Adrenal gland (tissue), 12 donors: ENCODE results near the gene CSH1. TPM values are rescaled to one million over a fixed set of nuclear protein-coding genes. Genes with fewer than 3 reads are reported as not detected.
"Not testable (repeated sequence)": the region's sequence is repeated elsewhere in the genome, so short reads cannot be mapped to it uniquely, and the experiment has no call there.

ENCODE experiments used
- DNase-seq, 7 donors: peaks; one replicate each; pipeline ENCODE4 v3.0.0-alpha.2; 2019 to 2020
- H3K27ac ChIP-seq, 5 donors: fragments of 200-600 bp; sonication (generic) in 4 of 5; 1 replicate in 3 of 5; 2 replicates in 2 of 5; pipeline versions ENCODE4 v1.5.1 to v1.8.0; 2016 to 2020; ENCODE audit warnings: mild to moderate bottlenecking in 1 of 5
- H3K27me3 ChIP-seq: fragments of 200-600 bp; 2 replicates; pipeline ENCODE4 v1.8.0; 2021
- H3K36me3 ChIP-seq, 2 donors: fragments of 200-600 bp; replicated peaks in 1 of 2; 1 replicate in 1 of 2; 2 replicates in 1 of 2; pipeline versions ENCODE4 v1.5.1 to v1.8.0; 2018 to 2022
- H3K4me1 ChIP-seq, 2 donors: fragments of 200-600 bp; replicated peaks in 1 of 2; 1 replicate in 1 of 2; 2 replicates in 1 of 2; pipeline versions ENCODE4 v1.5.1 to v1.8.0; 2018 to 2021
- H3K4me3 ChIP-seq, 4 donors: fragments of 200-600 bp; sonication (generic) in 3 of 4; one replicate each; pipeline ENCODE4 v1.5.1; 2016 to 2018
- H3K9me3 ChIP-seq, 3 donors: fragments of 200-600 bp; sonication (generic) in 1 of 3; replicated peaks in 1 of 3; 1 replicate in 2 of 3; 2 replicates in 1 of 3; pipeline versions ENCODE4 v1.5.1 to v1.8.0; 2016 to 2021
- CTCF ChIP-seq, 6 experiments: fragments of 450-650 bp in 4 of 6; fragments of 200-600 bp in 2 of 6; sonication (generic) in 1 of 6; IDR thresholded peaks; 1 replicate in 5 of 6; 2 replicates in 1 of 6; pipeline versions ENCODE4 v1.5.1 to v1.8.0; 2016 to 2021; ENCODE audit warnings: antibody characterized with exemption in 6 of 6, mild to moderate bottlenecking in 2 of 6, moderate library complexity in 1 of 6
- POLR2A ChIP-seq, 2 donors: fragments of 450-650 bp; IDR thresholded peaks; one replicate each; pipeline ENCODE4 v1.6.1; 2017; ENCODE audit warnings: antibody characterized with exemption in 2 of 2, mild to moderate bottlenecking in 2 of 2, moderate library complexity in 1 of 2
- WGBS, 4 donors: extraction: QIAGEN DNeasy Blood & Tissue Kit in 2 of 4; methylation state at CpG; one replicate each; pipeline versions ENCODE4 v1.1.5 to v1.1.7; 2013 to 2017; 5-methylcytosine and 5-hydroxymethylcytosine counted together
- intact Hi-C, 2 donors: fragments of 100-400 bp; cut with DNase I; formaldehyde crosslinking; loops; one replicate each; pipeline versions ENCODE4 v1.14.1 to v1.15.0; 2022 to 2023
- polyA plus RNA-seq, 3 donors: library from polyadenylated mRNA; stranded (reverse); fragments of 200-250 nt in 2 of 3; fragments of 350-450 nt in 1 of 3; fragmentation: Illumina TruSeq in 1 of 3; extraction: RNeasy Lipid Tissue Mini Kit (QIAGEN cat#74804) in 1 of 3; gene quantifications; one replicate each; pipeline ENCODE4 v1.2.3, GENCODE V29; 2013 to 2014
- total RNA-seq, 9 donors: library from RNA; depleted of rRNA in 4 of 9; stranded (reverse); fragments of >200 nt in 4 of 9; fragments of 120-200 nt in 1 of 9; fragmentation: NEBNext Ultra II Directional in 1 of 9; extraction: Animal tissue kit (Norgen Biotek cat#: 25700) in 1 of 9; gene quantifications; one replicate each; pipeline versions ENCODE4 v1.1.0 to v1.2.4, GENCODE V29; 2013 to 2023
- donor health status: healthy with polysubstance abuse.
- donor health status: Bipolar disorder and iron deficiency.
- donor health status: DM: yes; HTN: yes; CAD: no.
- donor health status: DM: no; HTN: no; CAD: no.
- donor health status: DM: no; HTN: no; CAD: no.
- donor health status: DM: yes; HTN: yes; CAD: no.

Gene CSH1
- total and polyA plus RNA-seq, 12 donors = 1.4 TPM; not detected in 11

GRCh38 chr17:63916566-63917185 is 20.3 kb upstream of the CSH1 start:
- Histone ChIP-seq H3K27ac (no peak overlapping the region), H3K4me3 (no peak overlapping the region), H3K9me3 (no peaks in the 10 kb centered on the region), H3K4me1 (no peaks in the 10 kb centered on the region), H3K27me3 (no peaks in the 10 kb centered on the region), H3K36me3 (no peaks in the 10 kb centered on the region)
- DNase-seq = no peak
- 82 to 90% (median 88%) methylated on average over 10 to 12 of the region's 12 CpGs for WGBS, 4 donors
- no peak for TF ChIP-seq CTCF (IDR thresholded peaks at IDR 0.05)
- intact Hi-C loops = loop anchor here (10.0 kb wide), 2 partner anchors 108 to 368 kb away; partner anchors contain the start of gene ICAM2 (in 1 of the 2)

GRCh38 chr17:63915753-63916152 is 19.4 kb upstream of the CSH1 start:
- WGBS, 4 donors = 76 to 86% (median 77%) methylated on average over 10 of the region's 10 CpGs
- H3K27me3 ChIP-seq, H3K9me3 ChIP-seq, H3K27ac ChIP-seq, H3K36me3 ChIP-seq, H3K4me1 ChIP-seq, DNase-seq, H3K4me3 ChIP-seq: not testable (repeated sequence)
- intact Hi-C loops = loop anchor here (10.0 kb wide), 2 partner anchors 109 to 369 kb away; partner anchors contain the start of gene ICAM2 (in 1 of the 2)

GRCh38 chr17:63914471-63914870 is 18.1 kb upstream of the CSH1 start:
- H3K27ac ChIP-seq = no peak overlapping the region
- no peak for DNase-seq
- WGBS, 4 donors = 93 to 98% (median 95%) methylated on average over 2 to 7 of the region's 7 CpGs
- peaks cover 4% of the 10 kb centered on the region for H3K27me3 ChIP-seq
- H3K36me3 ChIP-seq = no peaks in the 10 kb centered on the region
- TF ChIP-seq CTCF (IDR thresholded peaks at IDR 0.05) (no peak), POLR2A (IDR thresholded peaks at IDR 0.05) (no peak)
- H3K9me3 ChIP-seq = no peaks in the 10 kb centered on the region
- intact Hi-C loops = loop anchor here (10.0 kb wide), 2 partner anchors 110 to 370 kb away; partner anchors contain the start of gene ICAM2 (in 1 of the 2)
- H3K4me3 ChIP-seq = no peak overlapping the region
- no peaks in the 10 kb centered on the region for H3K4me1 ChIP-seq

- intact Hi-C loops = loop anchor here (10.0 kb wide), 2 partner anchors 113 to 373 kb away; partner anchors contain the start of gene ICAM2 (in 1 of the 2)
- 35 to 66% (median 42%) methylated on average over 5 to 8 of the region's 8 CpGs for WGBS, 4 donors
- Histone ChIP-seq H3K4me1 (no peaks in the 10 kb centered on the region), H3K4me3 (no peak overlapping the region), H3K9me3 (no peaks in the 10 kb centered on the region), H3K36me3 (no peaks in the 10 kb centered on the region), H3K27ac (no peak overlapping the region), H3K27me3 (peaks cover 4% of the 10 kb centered on the region)
- DNase-seq = peak in 5 of 7 donors; percentile 40 to 69 (median 55)
- peak; percentile 45 to 90 (median 67) for TF ChIP-seq CTCF (IDR thresholded peaks at IDR 0.05)
- TF ChIP-seq POLR2A (IDR thresholded peaks at IDR 0.05) = no peak
Measured at GRCh38 chr17:63911657-63912100, 15.3 kb upstream of the CSH1 start.
